Mesenchymal stem cell (in vitro differentiated cells and primary cell): ENCODE data around the gene PKN3. TPM values are rescaled to one million over a fixed set of nuclear protein-coding genes. Genes with fewer than 3 reads are reported as not detected.

ENCODE experiments used
- DNase-seq: peaks from one replicate; pipeline ENCODE4 v3.0.0-alpha.2; 2013
- H2AFZ ChIP-seq: one replicate; pipeline ENCODE4 v1.6.1; 2013; ENCODE audit warnings: low read depth, mild to moderate bottlenecking, control low read depth, inconsistent platforms, low read length, moderate library complexity
- H2AK5ac ChIP-seq: 2 replicates; pipeline ENCODE4 v1.6.1; 2013; ENCODE audit warnings: low read length, moderate library complexity, mild to moderate bottlenecking, inconsistent platforms; ENCODE audit not compliant: severe bottlenecking
- H2BK120ac ChIP-seq: one replicate; pipeline ENCODE4 v1.6.1; 2013; ENCODE audit warnings: low read depth, mild to moderate bottlenecking, inconsistent platforms, low read length, moderate library complexity
- H2BK12ac ChIP-seq, 2 experiments: one replicate each; pipeline ENCODE4 v1.6.1; 2013; ENCODE audit warnings: inconsistent platforms in 2 of 2, low read length in 2 of 2, mild to moderate bottlenecking in 2 of 2, moderate library complexity in 2 of 2, control low read depth in 1 of 2
- H2BK15ac ChIP-seq: one replicate; pipeline ENCODE4 v1.6.1; 2013; ENCODE audit warnings: mild to moderate bottlenecking, low read depth, inconsistent platforms; ENCODE audit not compliant: poor library complexity, severe bottlenecking
- H2BK5ac ChIP-seq: 2 replicates; pipeline ENCODE4 v1.6.1; 2013; ENCODE audit warnings: low read depth, mild to moderate bottlenecking, low read length, control low read depth, inconsistent platforms; ENCODE audit not compliant: poor library complexity, severe bottlenecking
- H3K14ac ChIP-seq, 2 experiments: one replicate each; pipeline ENCODE4 v1.6.1; 2013; ENCODE audit warnings: inconsistent platforms in 2 of 2, low read length in 2 of 2, control low read depth in 1 of 2, mild to moderate bottlenecking in 1 of 2, moderate library complexity in 1 of 2
- H3K18ac ChIP-seq, 2 experiments: one replicate each; pipeline ENCODE4 v1.6.1; 2013; ENCODE audit warnings: inconsistent platforms in 2 of 2, low read length in 2 of 2, control low read depth in 1 of 2, low read depth in 1 of 2, mild to moderate bottlenecking in 1 of 2
- H3K23ac ChIP-seq, 2 experiments: one replicate each; pipeline ENCODE4 v1.6.1; 2013; ENCODE audit warnings: inconsistent platforms in 2 of 2, low read length in 2 of 2, mild to moderate bottlenecking in 2 of 2, moderate library complexity in 2 of 2, control low read depth in 1 of 2
- H3K27ac ChIP-seq: 2 replicates; pipeline ENCODE4 v1.5.1; 2013; ENCODE audit warnings: mild to moderate bottlenecking, moderate library complexity, low read length, control low read depth, inconsistent platforms; ENCODE audit not compliant: poor library complexity, severe bottlenecking
- H3K27me3 ChIP-seq, 2 experiments: 2 replicates each; pipeline versions ENCODE4 v1.6.1 to v1.7.0; 2013; ENCODE audit warnings: low read length in 2 of 2, mild to moderate bottlenecking in 2 of 2, moderate library complexity in 2 of 2, control low read depth in 1 of 2, inconsistent platforms in 1 of 2; ENCODE audit not compliant: control insufficient read depth in 1 of 2, insufficient read depth in 1 of 2
- H3K36me3 ChIP-seq, 2 experiments: 2 replicates each; pipeline versions ENCODE4 v1.6.1 to v1.7.0; 2013; ENCODE audit warnings: low read length in 2 of 2, control low read depth in 1 of 2, inconsistent platforms in 1 of 2, low read depth in 1 of 2, mild to moderate bottlenecking in 1 of 2; ENCODE audit not compliant: insufficient read depth in 2 of 2, control insufficient read depth in 1 of 2
- H3K4ac ChIP-seq, 2 experiments: one replicate each; pipeline ENCODE4 v1.6.1; 2013; ENCODE audit warnings: inconsistent platforms in 2 of 2, low read length in 2 of 2, mild to moderate bottlenecking in 2 of 2, moderate library complexity in 2 of 2, control low read depth in 1 of 2, low read depth in 1 of 2
- H3K4me1 ChIP-seq: 2 replicates; pipeline ENCODE4 v1.6.1; 2013; ENCODE audit warnings: low read depth, low read length, control low read depth; ENCODE audit not compliant: control insufficient read depth, insufficient read depth
- H3K4me2 ChIP-seq: 2 replicates; pipeline ENCODE4 v1.6.1; 2013; ENCODE audit warnings: low read length, mild to moderate bottlenecking, inconsistent platforms; ENCODE audit not compliant: poor library complexity, severe bottlenecking
- H3K4me3 ChIP-seq, 2 experiments: 2 replicates each; pipeline versions ENCODE4 v1.5.1 to v1.7.0; 2013; ENCODE audit warnings: low read length in 2 of 2, mild to moderate bottlenecking in 2 of 2, control low read depth in 1 of 2, low read depth in 1 of 2; ENCODE audit not compliant: insufficient read depth in 1 of 2
- H3K79me1 ChIP-seq: replicated peaks from 2 replicates; pipeline ENCODE4 v1.6.1; 2013; ENCODE audit warnings: mild to moderate bottlenecking, control low read depth, low read length, inconsistent platforms; ENCODE audit not compliant: poor library complexity, severe bottlenecking
- H3K9ac ChIP-seq: 2 replicates; pipeline ENCODE4 v1.7.0; 2013; ENCODE audit warnings: mild to moderate bottlenecking, low read length, moderate library complexity
- H3K9me3 ChIP-seq: 2 replicates; pipeline ENCODE4 v1.7.0; 2013; ENCODE audit warnings: mild to moderate bottlenecking, low read length; ENCODE audit not compliant: control insufficient read depth
- H4K8ac ChIP-seq: one replicate; pipeline ENCODE4 v1.6.1; 2013; ENCODE audit warnings: inconsistent platforms, mild to moderate bottlenecking, low read length, moderate library complexity
- H4K91ac ChIP-seq: one replicate; pipeline ENCODE4 v1.6.1; 2013; ENCODE audit warnings: mild to moderate bottlenecking, low read length, inconsistent platforms
- WGBS: methylation state at CpG from one replicate; pipeline ENCODE4 v1.1.7; 2013; ENCODE audit warnings: mixed read lengths; 5-methylcytosine and 5-hydroxymethylcytosine counted together
- small RNA-seq: library from polyadenylated mRNA; stranded (forward); fragments of <200 nt; extraction: miRNeasy Mini kit (QIAGEN cat#:217004); gene quantifications from one replicate; pipeline ENCODE3, GENCODE V24; 2013; ENCODE audit warnings: low read depth

Gene PKN3

GRCh38 chr9:128768606-128769005 is 66.3 kb downstream of the PKN3 start:
- H3K18ac ChIP-seq = no peak overlapping the region
- no peak overlapping the region for H4K91ac ChIP-seq
- peaks cover 30% of the 10 kb centered on the region for H3K79me1 ChIP-seq
- H4K8ac ChIP-seq = no peak overlapping the region
- H3K4me1 ChIP-seq = peaks cover 31% of the 10 kb centered on the region
- no peak overlapping the region for H3K4me3 ChIP-seq
- no peak overlapping the region for H2BK120ac ChIP-seq
- no peaks in the 10 kb centered on the region for H3K27me3 ChIP-seq
- H2BK12ac ChIP-seq = no peak overlapping the region
- peaks cover 15 to 17% of the 10 kb centered on the region in 2 experiments for H3K36me3 ChIP-seq
- H2AK5ac ChIP-seq = peak overlapping the region; percentile 26
- no peak overlapping the region for H3K9ac ChIP-seq
- H2BK5ac ChIP-seq = no peak overlapping the region
- no peak overlapping the region for H3K27ac ChIP-seq
- no peak overlapping the region for H3K14ac ChIP-seq
- no peak overlapping the region for H3K4ac ChIP-seq
- no peak overlapping the region for H3K4me2 ChIP-seq
- no peak overlapping the region for H2BK15ac ChIP-seq
- H3K23ac ChIP-seq = no peak overlapping the region
- no peaks in the 10 kb centered on the region for H3K9me3 ChIP-seq
- no peak for DNase-seq
- no peak overlapping the region for H2AFZ ChIP-seq
- WGBS = 93% methylated on average over 6 of the region's 6 CpGs

Small RNA genes lying within 50 kb of the gene (small RNA-seq; reads per million reads assigned to genes)
- gene RF00017 (not detected), gene RN7SL560P (not detected)
